Neural crest cell (in vitro differentiated cells): ENCODE measurements around the gene C1QTNF1. TPM values are rescaled to one million over a fixed set of nuclear protein-coding genes. Genes with fewer than 3 reads are reported as not detected.

ENCODE experiments used
- DNase-seq: peaks from one replicate; pipeline ENCODE4 v3.0.0; 2021; ENCODE audit warnings: low read depth, mixed read lengths, low spot score
- H3K27ac Mint-ChIP-seq: one replicate; pipeline ENCODE4 v1.8.0; 2021; ENCODE audit warnings: mild to moderate bottlenecking, mixed read lengths; ENCODE audit not compliant: unreplicated experiment
- H3K27me3 Mint-ChIP-seq: 2 replicates; pipeline ENCODE4 v1.8.0; 2021; ENCODE audit warnings: low read depth, mild to moderate bottlenecking, mixed read lengths
- H3K36me3 Mint-ChIP-seq: 2 replicates; pipeline ENCODE4 v1.8.0; 2021; ENCODE audit warnings: low read depth, mild to moderate bottlenecking, mixed read lengths
- H3K4me1 Mint-ChIP-seq: 2 replicates; pipeline ENCODE4 v1.8.0; 2021; ENCODE audit warnings: mixed read lengths
- H3K4me3 Mint-ChIP-seq: one replicate; pipeline ENCODE4 v1.8.0; 2021; ENCODE audit warnings: mild to moderate bottlenecking, mixed read lengths
- H3K9me3 Mint-ChIP-seq: 2 replicates; pipeline ENCODE4 v1.8.0; 2021; ENCODE audit warnings: mixed read lengths
- total RNA-seq: library from RNA; stranded (reverse); gene quantifications from 2 replicates; pipeline ENCODE4 v1.2.1, GENCODE V29; 2021
- TF ChIP-seq, protein P1 (sequence below): fragments of 200-600 bp; sonication (generic); conservative IDR thresholded peaks from 2 replicates; pipeline ENCODE4 v1.5.0; 2021; ENCODE audit warnings: antibody characterized with exemption, mild to moderate bottlenecking

C1QTNF1 gene
- total RNA-seq, 1 donor from 2014 or later = 0.89 TPM

DNA sequence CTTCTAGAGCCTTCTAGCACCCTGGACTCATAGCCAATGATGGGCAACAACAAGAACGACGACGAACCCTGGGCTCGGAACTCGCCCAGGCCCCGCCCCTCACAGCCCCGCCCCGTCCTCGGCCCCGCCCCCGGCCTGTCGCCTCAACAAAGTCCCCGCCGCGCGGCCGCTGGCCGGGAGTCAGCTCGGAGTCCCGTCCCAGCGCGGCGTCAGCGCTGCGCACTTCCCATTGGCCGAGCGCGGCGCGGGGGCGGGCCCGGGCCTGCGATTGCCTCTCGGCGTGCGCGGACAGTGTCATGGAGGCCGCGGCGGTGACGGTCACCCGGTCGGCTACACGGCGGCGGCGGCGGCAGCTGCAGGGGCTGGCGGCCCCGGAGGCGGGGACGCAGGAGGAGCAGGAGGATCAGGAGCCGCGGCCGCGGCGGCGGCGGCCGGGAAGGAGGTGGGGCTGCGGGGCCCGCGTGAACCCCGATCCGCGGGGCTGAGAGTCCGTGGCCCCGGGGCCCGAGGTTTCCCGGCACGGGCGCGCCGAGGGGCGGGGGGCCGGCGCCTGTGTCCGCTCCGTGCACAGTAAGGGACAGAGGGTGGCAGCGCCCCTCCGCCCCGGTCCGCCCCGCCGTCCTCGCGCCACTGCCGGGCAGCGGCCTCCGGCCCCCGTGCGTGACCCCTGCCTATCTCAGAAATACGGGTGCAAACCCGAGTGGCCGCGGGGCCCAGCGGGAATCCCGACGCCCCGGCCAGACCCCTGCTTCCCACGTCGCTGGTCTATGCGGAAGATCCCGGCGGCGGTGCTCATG is 50.9 kb downstream of the C1QTNF1 start, which contains the start of gene ENGASE:
ENGASE (plus strand) TSS at position 176 of the 797 bp plus-strand sequence; CDS start at position 297, 121 bp downstream.
- Mint-ChIP-seq H3K4me1 (peaks cover 10% of the 10 kb centered on the region), H3K36me3 (no peaks in the 10 kb centered on the region), H3K9me3 (no peaks in the 10 kb centered on the region), H3K27ac (peak within 1 kb of the TSS; percentile 50), H3K27me3 (peaks cover 4% of the 10 kb centered on the region), H3K4me3 (peak within 1 kb of the TSS; percentile 93)
- DNase-seq = peak; percentile 91
- TF ChIP-seq, protein P1, sequence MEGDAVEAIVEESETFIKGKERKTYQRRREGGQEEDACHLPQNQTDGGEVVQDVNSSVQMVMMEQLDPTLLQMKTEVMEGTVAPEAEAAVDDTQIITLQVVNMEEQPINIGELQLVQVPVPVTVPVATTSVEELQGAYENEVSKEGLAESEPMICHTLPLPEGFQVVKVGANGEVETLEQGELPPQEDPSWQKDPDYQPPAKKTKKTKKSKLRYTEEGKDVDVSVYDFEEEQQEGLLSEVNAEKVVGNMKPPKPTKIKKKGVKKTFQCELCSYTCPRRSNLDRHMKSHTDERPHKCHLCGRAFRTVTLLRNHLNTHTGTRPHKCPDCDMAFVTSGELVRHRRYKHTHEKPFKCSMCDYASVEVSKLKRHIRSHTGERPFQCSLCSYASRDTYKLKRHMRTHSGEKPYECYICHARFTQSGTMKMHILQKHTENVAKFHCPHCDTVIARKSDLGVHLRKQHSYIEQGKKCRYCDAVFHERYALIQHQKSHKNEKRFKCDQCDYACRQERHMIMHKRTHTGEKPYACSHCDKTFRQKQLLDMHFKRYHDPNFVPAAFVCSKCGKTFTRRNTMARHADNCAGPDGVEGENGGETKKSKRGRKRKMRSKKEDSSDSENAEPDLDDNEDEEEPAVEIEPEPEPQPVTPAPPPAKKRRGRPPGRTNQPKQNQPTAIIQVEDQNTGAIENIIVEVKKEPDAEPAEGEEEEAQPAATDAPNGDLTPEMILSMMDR = no peak

DNA sequence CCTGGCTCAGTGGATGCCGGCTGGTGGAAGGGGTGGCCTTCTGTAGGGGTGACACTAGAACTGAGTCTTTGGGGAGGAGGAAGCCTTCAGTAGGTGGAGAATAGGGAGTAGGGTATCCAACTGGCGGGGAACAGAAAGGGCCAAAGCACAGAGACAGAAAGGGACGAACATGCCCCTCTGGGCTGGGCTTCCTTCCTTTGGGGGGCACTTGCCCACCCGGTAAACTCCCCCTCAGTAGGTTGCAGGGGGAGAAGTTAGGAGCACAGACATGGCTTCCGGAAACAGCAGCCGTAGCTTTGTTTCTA is 51.4 kb downstream of the C1QTNF1 start:
- peak overlapping the region; percentile 93 for H3K4me3 Mint-ChIP-seq
- peaks cover 1% of the 10 kb centered on the region for H3K27me3 Mint-ChIP-seq
- no peaks in the 10 kb centered on the region for H3K9me3 Mint-ChIP-seq
- peaks cover 10% of the 10 kb centered on the region for H3K4me1 Mint-ChIP-seq
- peak overlapping the region; percentile 50 for H3K27ac Mint-ChIP-seq
- H3K36me3 Mint-ChIP-seq = no peaks in the 10 kb centered on the region
- no peak for DNase-seq
- TF ChIP-seq, protein P1 = no peak

DNA sequence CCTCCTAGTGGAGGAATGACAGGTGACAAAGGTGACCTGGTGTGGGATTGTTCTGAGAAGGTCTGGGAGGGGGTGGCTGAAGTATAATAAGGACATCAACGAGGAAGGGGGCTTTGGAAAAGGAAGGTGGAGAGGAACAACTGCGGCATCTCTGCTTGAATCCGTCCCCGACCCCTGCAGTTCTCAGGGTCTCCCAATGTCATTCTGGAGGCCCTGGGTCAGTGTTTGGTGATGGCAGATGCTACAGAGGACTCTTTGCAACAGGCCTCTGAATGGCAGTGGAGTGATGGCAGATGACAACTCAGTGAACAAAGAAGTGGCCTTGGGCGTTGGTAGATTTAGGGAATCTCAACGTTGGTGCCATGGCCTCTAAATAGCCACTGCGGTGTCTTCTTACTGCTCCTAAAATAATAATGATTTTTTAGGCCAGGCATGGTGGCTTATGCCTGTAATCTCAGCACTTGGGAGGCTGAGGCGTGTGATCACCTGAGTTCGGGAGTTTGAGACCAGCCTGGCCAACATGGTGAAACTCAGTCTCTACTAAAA is 52.0 kb downstream of the C1QTNF1 start:
- TF ChIP-seq, protein P1 = no peak
- Mint-ChIP-seq H3K9me3 (no peaks in the 10 kb centered on the region), H3K36me3 (no peaks in the 10 kb centered on the region), H3K4me3 (peak overlapping the region; percentile 93), H3K4me1 (peaks cover 10% of the 10 kb centered on the region), H3K27ac (no peak overlapping the region), H3K27me3 (no peaks in the 10 kb centered on the region)
- DNase-seq = no peak

DNA sequence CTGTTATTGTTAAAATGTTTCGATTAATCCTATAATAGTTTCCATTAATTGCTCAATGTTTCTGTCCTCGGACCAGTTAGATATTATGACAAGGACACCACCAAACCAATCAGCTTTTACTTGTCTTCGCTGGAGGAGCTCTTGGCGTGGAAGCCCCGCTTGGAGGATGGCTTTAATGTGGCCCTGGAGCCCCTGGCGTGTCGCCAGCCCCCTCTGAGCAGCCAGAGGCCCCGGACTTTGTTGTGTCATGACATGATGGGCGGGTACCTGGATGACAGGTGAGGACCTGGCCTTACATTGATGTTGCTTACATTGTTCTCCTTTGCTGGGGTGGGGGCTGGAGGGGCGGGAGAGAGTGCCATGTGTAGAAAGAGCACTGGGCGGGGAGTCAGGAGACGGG is 53.6 kb downstream of the C1QTNF1 start:
- H3K36me3 Mint-ChIP-seq = no peaks in the 10 kb centered on the region
- DNase-seq = no peak
- no peaks in the 10 kb centered on the region for H3K9me3 Mint-ChIP-seq
- H3K4me3 Mint-ChIP-seq = peak overlapping the region; percentile 51
- no peaks in the 10 kb centered on the region for H3K27me3 Mint-ChIP-seq
- H3K27ac Mint-ChIP-seq = no peak overlapping the region
- H3K4me1 Mint-ChIP-seq = peaks cover 10% of the 10 kb centered on the region
- TF ChIP-seq, protein P1 = no peak

DNA sequence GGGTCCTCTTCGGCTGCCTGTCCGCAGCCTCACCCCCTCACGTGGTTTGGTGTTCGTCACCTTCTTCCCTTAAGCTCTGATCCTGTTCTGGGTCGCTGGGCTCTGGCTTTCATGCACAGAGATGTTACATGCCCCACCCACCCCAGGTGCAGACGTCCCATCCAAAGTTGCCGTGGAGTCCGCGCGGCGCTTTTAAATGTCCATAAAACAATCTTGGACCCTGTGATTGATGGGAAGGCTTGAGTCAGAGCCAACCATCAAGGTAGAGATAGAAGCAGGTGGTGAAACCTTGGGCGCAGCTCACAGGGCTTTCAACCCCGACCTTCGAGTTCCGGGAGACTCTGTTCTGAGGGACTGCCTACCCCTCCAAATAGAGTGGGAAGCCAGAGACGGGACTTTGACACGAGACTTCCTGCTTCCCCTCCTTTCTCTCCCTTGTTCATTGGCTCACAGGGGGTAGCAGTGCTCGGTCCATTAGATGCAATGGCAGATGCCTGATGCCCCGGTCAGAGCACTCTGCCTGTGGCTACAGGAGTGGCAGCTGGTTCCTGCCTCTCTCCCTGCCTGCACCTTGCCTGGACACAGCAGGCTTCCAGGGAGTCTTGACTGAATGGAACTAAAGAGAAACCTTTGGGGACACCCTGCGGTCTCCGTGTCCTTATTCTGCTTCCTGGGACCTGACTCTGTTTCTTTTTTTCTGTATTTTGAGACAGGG is 54.7 kb downstream of the C1QTNF1 start:
- TF ChIP-seq, protein P1 = no peak
- DNase-seq = no peak
- no peaks in the 10 kb centered on the region for H3K27me3 Mint-ChIP-seq
- H3K9me3 Mint-ChIP-seq = no peaks in the 10 kb centered on the region
- H3K27ac Mint-ChIP-seq = no peak overlapping the region
- no peaks in the 10 kb centered on the region for H3K36me3 Mint-ChIP-seq
- H3K4me3 Mint-ChIP-seq = peak overlapping the region; percentile 49
- peaks cover 10% of the 10 kb centered on the region for H3K4me1 Mint-ChIP-seq
